Spinal cord (tissue), 10 donors: ENCODE measurements around the gene ABLIM3. TPM values are rescaled to one million over a fixed set of nuclear protein-coding genes. Genes with fewer than 3 reads are reported as not detected.

Source experiments
- DNase-seq, 6 donors: peaks; one replicate each; pipeline versions ENCODE4 v3.0.0 to v3.0.0-alpha.2; 2013 to 2015; ENCODE audit warnings: low spot score in 6 of 6, low read depth in 4 of 6
- H3K27ac ChIP-seq: one replicate; pipeline ENCODE4 v1.5.1; 2013; ENCODE audit warnings: low read depth, low read length, control low read depth
- H3K27me3 ChIP-seq: one replicate; pipeline ENCODE4 v1.6.1; 2013; ENCODE audit warnings: low read length; ENCODE audit not compliant: control insufficient read depth, insufficient read depth
- H3K36me3 ChIP-seq: one replicate; pipeline ENCODE4 v1.6.1; 2013; ENCODE audit warnings: low read length; ENCODE audit not compliant: control insufficient read depth, insufficient read depth
- H3K4me1 ChIP-seq: one replicate; pipeline ENCODE4 v1.6.1; 2013; ENCODE audit warnings: low read length; ENCODE audit not compliant: control insufficient read depth, insufficient read depth
- H3K4me3 ChIP-seq: one replicate; pipeline ENCODE4 v1.5.1; 2013; ENCODE audit warnings: low read depth, low read length, control low read depth
- H3K9me3 ChIP-seq: one replicate; pipeline ENCODE4 v1.6.1; 2013; ENCODE audit warnings: low read length; ENCODE audit not compliant: control insufficient read depth, insufficient read depth
- WGBS: methylation state at CpG from one replicate; pipeline ENCODE4 v1.1.5; 2013; ENCODE audit warnings: missing lambda C conversion rate; ENCODE audit not compliant: insufficient coverage; 5-methylcytosine and 5-hydroxymethylcytosine counted together
- polyA plus RNA-seq, 2 donors: library from polyadenylated mRNA; unstranded; fragments of 120-200 nt; gene quantifications; one replicate each; pipeline ENCODE4 v1.2.1, GENCODE V29; 2013; ENCODE audit not compliant: insufficient read length in 2 of 2
- total RNA-seq, 2 donors: library from RNA; depleted of rRNA in 1 of 2; stranded (reverse); fragments of 120-200 nt in 1 of 2; fragments of >200 nt in 1 of 2; gene quantifications; one replicate each; pipeline versions ENCODE4 v1.2.3 to v1.2.4, GENCODE V29; 2013 to 2014
- donor health status: healthy.

ABLIM3 gene
- total and polyA plus RNA-seq, 4 donors: 32.6 to 94.7 (median 61.3) TPM

DNA sequence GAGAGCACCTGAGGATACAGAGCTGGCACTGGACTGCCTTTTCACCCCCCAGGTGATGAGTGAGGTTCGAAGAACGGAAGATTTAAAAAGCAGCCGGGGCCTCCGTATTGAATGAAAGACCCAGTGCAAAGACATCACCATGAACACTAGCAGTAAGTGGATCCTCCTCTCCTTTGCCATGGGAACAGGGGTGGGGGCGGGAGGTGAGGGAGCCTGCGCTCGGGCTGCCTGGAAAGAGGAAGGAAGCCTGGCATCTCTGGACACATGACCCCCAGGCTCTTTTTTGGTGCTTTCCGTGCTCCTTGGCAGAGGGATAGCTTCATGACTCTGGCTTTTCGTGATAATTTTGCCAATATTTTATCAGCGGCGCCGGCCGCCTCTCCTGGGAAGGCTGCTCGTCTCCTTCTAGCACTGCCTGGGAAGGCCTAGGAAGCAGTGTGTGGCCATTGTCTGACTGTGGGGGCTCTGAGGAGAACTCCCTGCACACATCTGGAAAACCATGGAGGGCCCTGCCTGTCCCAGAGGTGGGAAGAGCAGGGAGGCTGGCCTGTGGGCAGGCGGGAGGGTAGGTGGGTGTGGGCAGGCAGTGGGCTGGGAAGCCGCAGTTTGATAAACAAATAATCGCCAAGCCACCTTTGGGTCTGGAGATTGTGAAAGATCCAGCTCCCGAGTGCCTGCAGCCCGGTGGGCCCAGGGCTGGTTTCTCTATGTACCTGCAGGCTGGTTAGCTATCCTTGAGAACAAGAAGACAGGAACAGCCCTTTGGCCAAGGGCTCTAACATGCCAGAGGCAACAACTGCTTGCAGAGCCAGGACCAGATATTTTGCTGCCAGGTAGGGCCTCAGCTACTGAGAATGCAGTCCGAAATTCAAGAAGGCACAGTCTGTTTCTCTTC lies 911 bp downstream of the ABLIM3 start:
- 50% methylated on average over 16 of the region's 20 CpGs for WGBS
- H3K4me3 ChIP-seq: peak overlapping the region; percentile 78
- DNase-seq: peak in 5 of 6 donors; percentile 28 to 90 (median 54)
- H3K27me3 ChIP-seq: peaks cover 3% of the 10 kb centered on the region
- peaks cover 19% of the 10 kb centered on the region for H3K4me1 ChIP-seq
- peak overlapping the region; percentile 76 for H3K27ac ChIP-seq
- no peaks in the 10 kb centered on the region for H3K36me3 ChIP-seq
- peaks cover 2% of the 10 kb centered on the region for H3K9me3 ChIP-seq

DNA sequence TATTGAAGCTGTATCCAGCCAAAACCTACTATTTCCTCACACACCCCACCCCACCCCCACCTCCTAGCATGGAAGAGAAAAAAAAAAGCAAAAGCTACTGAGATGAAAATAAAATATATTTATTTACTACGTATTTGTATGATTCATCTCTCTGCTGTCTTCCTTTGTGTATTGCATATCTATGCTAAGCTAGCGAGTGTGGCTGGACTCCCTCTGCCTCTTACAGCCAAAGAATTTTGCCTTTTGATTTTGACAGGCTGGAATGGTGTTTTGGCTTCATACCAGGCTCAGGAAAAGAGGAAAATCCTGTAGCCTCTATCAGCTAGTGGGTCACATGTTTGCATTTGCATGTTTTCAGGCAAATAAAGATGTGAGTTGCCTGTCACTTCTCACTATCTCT lies 2.2 kb downstream of the ABLIM3 start:
- H3K27me3 ChIP-seq: peaks cover 3% of the 10 kb centered on the region
- DNase-seq: peak in 2 of 6 donors; percentile 25 to 64
- no peaks in the 10 kb centered on the region for H3K36me3 ChIP-seq
- no peak overlapping the region for H3K27ac ChIP-seq
- WGBS: no CpG with 5 or more reads among the region's 2 CpGs
- H3K4me1 ChIP-seq: peaks cover 19% of the 10 kb centered on the region
- H3K9me3 ChIP-seq: peaks cover 2% of the 10 kb centered on the region
- peak overlapping the region; percentile 16 for H3K4me3 ChIP-seq

DNA sequence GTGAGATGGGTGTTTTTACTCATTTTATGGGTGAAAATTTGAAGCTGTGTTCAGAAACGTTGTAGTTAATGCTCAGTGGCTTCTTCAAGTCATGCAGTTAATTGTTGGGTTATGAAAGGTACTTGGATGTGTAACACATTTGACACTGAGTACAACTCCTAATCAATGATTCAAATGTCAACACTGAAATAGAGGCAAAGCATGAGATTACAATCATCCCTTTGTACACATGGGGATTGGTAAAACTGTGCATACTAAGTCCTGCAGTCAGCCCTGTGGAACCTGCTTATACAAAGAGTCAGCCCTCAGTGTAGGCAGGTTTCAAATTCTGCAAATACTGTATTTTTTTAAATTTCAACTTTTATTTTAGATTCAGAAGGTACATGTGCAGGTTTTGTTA lies 3.3 kb downstream of the ABLIM3 start:
- no peak for DNase-seq
- peaks cover 19% of the 10 kb centered on the region for H3K4me1 ChIP-seq
- WGBS: no CpG with 5 or more reads among the region's 1 CpG
- no peaks in the 10 kb centered on the region for H3K36me3 ChIP-seq
- H3K27ac ChIP-seq: no peak overlapping the region
- H3K4me3 ChIP-seq: no peak overlapping the region
- peaks cover 3% of the 10 kb centered on the region for H3K27me3 ChIP-seq
- H3K9me3 ChIP-seq: peaks cover 2% of the 10 kb centered on the region

DNA sequence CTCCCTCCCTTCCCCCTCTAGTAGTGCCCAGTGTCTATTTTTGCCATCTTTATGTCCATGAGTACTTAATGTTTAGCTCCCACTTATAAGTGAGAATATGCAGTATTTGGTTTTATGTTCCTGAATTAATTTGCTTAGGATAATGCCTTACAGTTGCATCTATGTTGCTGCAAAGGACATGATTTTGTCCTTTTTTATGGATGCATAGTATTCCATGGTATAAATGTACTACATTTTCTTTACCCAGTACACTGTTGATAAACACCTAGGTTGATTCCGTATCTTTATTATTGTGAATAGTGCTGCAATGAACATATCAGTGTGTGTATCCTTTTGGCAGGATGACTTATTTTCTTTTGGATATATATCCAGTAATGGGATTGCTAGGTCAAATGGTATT lies 3.8 kb downstream of the ABLIM3 start:
- no CpG with 5 or more reads among the region's 1 CpG for WGBS
- H3K27me3 ChIP-seq: peaks cover 3% of the 10 kb centered on the region
- H3K4me1 ChIP-seq: peaks cover 19% of the 10 kb centered on the region
- no peak overlapping the region for H3K27ac ChIP-seq
- H3K36me3 ChIP-seq: no peaks in the 10 kb centered on the region
- DNase-seq: no peak
- no peak overlapping the region for H3K4me3 ChIP-seq
- H3K9me3 ChIP-seq: peaks cover 2% of the 10 kb centered on the region

DNA sequence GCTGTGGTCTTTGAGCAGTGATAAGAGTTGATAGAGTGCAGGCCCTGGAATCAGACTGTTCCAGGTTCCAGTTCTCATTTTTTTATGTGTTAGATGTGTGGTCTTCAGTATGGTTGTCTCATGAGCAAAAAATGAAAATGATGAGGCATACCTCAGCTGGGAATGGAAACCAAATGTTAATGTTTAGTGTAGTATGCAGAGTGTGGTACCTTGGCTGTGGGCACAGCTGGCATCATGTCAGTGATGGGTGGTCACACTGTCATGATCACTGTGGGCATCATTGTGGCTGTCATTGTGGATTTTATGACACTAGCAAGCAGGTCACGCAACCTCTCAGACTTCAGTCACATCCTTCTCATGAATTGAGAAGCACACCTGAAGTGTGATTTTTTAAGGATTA lies 6.4 kb downstream of the ABLIM3 start:
- no peak overlapping the region for H3K4me3 ChIP-seq
- no peaks in the 10 kb centered on the region for H3K27me3 ChIP-seq
- no peaks in the 10 kb centered on the region for H3K36me3 ChIP-seq
- DNase-seq: no peak
- WGBS: no CpG with 5 or more reads among the region's 1 CpG
- H3K9me3 ChIP-seq: peaks cover 2% of the 10 kb centered on the region
- no peaks in the 10 kb centered on the region for H3K4me1 ChIP-seq
- H3K27ac ChIP-seq: no peak overlapping the region

DNA sequence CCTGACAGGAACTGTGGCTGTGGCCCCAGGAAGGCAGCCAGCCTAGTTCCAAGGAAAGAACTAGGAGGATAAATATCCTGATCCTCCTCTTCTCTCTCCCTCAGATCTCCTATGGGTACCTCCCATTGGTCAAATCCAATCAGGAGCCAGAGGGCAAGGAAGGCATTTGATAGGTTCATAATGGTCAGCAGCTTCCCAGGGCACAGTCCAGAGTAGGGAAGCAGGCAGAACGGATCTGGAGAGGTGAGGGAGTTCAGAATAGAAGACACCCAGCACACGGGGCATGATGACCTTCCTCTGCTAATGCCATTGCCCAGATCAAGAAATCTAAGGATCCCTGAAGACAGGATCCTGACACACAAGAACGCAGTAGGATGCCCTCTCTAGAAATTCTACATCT lies 8.6 kb downstream of the ABLIM3 start:
- H3K27ac ChIP-seq: no peak overlapping the region
- H3K4me3 ChIP-seq: no peak overlapping the region
- H3K27me3 ChIP-seq: no peaks in the 10 kb centered on the region
- no peak for DNase-seq
- WGBS: 50% methylated on average over 1 of the region's 3 CpGs
- H3K36me3 ChIP-seq: no peaks in the 10 kb centered on the region
- peaks cover 3% of the 10 kb centered on the region for H3K4me1 ChIP-seq
- H3K9me3 ChIP-seq: peaks cover 2% of the 10 kb centered on the region

DNA sequence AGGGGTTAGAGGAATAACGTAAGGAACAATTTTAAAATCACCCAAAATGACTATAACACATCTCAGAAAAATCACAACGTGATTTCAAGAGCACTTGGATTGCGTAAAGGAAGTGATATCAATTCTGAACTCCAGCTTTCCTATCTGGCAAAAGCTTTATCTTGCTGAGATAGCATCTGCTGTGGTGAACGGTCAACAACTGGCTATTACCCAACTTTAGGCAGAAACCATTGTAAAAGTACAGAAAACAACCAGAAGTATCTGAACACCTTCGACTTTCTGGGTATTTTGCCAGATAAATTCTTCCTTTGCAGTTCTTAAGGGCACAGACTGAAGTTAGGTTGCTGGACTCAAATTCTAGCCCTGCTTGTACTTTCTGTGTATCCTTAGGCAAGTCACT lies 9.2 kb downstream of the ABLIM3 start:
- H3K27ac ChIP-seq: no peak overlapping the region
- 84% methylated on average over 4 of the region's 5 CpGs for WGBS

DNA sequence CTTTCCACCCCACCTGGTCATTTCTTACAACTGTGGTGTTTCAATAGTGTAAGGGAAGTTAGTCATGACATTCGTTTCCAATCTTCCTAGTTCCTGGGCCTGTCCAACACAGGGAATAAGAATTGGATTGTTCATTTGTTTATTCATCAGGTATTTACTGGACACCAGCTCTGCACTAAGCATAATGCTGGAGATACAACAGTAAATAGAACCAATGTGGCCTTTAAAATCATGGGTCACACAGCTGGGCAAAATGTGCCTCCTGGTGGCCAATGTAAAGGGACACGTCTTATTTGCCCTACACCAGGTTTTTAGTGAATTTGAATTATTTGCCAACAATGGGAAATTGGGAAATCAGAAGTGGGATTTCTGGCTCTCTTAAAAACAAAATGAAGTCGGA lies 10.4 kb downstream of the ABLIM3 start:
- no peaks in the 10 kb centered on the region for H3K27me3 ChIP-seq
- no CpG with 5 or more reads among the region's 3 CpGs for WGBS
- no peak for DNase-seq
- H3K4me3 ChIP-seq: no peak overlapping the region
- H3K36me3 ChIP-seq: no peaks in the 10 kb centered on the region
- peaks cover 3% of the 10 kb centered on the region for H3K4me1 ChIP-seq
- no peak overlapping the region for H3K27ac ChIP-seq
- no peaks in the 10 kb centered on the region for H3K9me3 ChIP-seq

More for the DNA sequence above, 9.2 kb downstream of the ABLIM3 start:
- no peaks in the 10 kb centered on the region for H3K27me3 ChIP-seq
- H3K9me3 ChIP-seq: peaks cover 2% of the 10 kb centered on the region
- no peak overlapping the region for H3K4me3 ChIP-seq
- DNase-seq: no peak
- peaks cover 3% of the 10 kb centered on the region for H3K4me1 ChIP-seq
- H3K36me3 ChIP-seq: no peaks in the 10 kb centered on the region

DNA sequence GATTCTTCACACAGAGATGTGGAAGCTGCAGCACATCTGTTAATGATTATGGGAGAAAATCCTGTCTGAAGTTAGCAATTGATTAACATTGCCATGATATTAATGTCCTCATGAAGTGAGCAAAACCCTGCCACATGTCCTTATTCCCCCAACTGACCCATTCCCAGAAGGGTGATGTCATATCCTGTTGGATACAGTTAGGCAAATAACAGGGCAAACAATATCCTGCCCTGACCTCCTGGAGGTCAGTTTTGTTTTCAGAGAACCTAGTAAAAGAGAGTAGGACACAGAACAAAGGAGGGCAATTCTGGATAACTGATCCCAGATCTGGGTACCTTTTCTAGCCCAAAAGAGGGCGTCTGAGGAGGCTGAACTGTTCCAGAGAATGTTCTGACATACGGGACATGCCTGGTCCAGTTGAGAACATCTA lies 11.0 kb downstream of the ABLIM3 start:
- DNase-seq: no peak
- H3K36me3 ChIP-seq: no peaks in the 10 kb centered on the region
- H3K4me3 ChIP-seq: no peak overlapping the region
- peaks cover 3% of the 10 kb centered on the region for H3K4me1 ChIP-seq
- H3K9me3 ChIP-seq: no peaks in the 10 kb centered on the region
- H3K27ac ChIP-seq: no peak overlapping the region
- WGBS: 83% methylated on average over 2 of the region's 2 CpGs
- no peaks in the 10 kb centered on the region for H3K27me3 ChIP-seq

DNA sequence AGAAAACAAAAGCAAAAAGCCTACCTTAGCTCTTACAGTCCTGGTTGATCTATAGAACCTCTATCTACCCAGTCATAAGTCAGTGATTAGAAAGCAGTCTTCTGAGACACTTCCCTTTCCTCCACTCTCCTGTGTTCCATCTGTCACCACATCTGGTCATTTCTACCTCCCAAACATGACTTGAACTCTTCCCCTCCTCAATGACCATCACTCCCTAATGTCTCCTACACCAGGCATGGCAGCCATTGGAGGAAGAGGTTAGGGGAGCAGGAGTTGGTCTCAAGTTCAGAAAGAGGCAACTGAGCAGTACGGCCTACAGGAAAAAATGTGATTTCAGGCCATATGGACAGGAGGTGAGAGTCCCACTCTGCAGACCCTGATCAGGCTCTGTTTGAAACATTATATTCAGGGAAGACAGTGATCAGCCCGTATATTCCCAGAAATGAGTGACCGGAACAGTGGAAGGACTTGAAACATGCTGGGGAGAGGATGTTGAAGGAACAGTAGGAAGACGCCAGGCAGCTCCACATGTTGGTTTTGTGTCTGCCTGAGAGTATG lies 12.0 kb downstream of the ABLIM3 start:
- Histone ChIP-seq H3K27me3 (no peaks in the 10 kb centered on the region), H3K4me1 (peaks cover 3% of the 10 kb centered on the region), H3K4me3 (no peak overlapping the region), H3K36me3 (no peaks in the 10 kb centered on the region), H3K9me3 (no peaks in the 10 kb centered on the region), H3K27ac (no peak overlapping the region)
- DNase-seq: no peak
- WGBS: 83% methylated on average over 4 of the region's 4 CpGs
